WTC11 (cell line): Measurements from ENCODE around the gene R3HDM1. TPM values are rescaled to one million over a fixed set of nuclear protein-coding genes. Genes with fewer than 3 reads are reported as not detected.

Experiments
- ATAC-seq: fragments of 200-7000 bp; cut with Tn5 transposase; 2 replicates; pipeline ENCODE4 v1.10.0; 2021; ENCODE audit warnings: mild to moderate bottlenecking, moderate library complexity
- CTCF ChIA-PET: fragments of 300-600 bp; sonication (Branson Sonifier 250); formaldehyde crosslinking; loops from one replicate; lab custom pipeline; 2021; ENCODE audit warnings: antibody characterized with exemption; lab: Charles Lee
- POLR2A ChIA-PET: fragments of 350-600 bp; sonication (Branson Sonifier 250); formaldehyde crosslinking; loops from one replicate; lab custom pipeline; 2021; ENCODE audit warnings: antibody characterized with exemption; lab: Charles Lee
- DNase-seq: peaks from one replicate; pipeline ENCODE4 v3.0.0; 2021; ENCODE audit warnings: low spot score
- H3K27ac Mint-ChIP-seq: 2 replicates; pipeline ENCODE4 v1.8.0; 2021; ENCODE audit warnings: mixed read lengths
- H3K27me3 Mint-ChIP-seq: 2 replicates; pipeline ENCODE4 v1.8.0; 2021; ENCODE audit warnings: low read depth, mild to moderate bottlenecking, moderate library complexity, mixed read lengths
- H3K36me3 Mint-ChIP-seq: 2 replicates; pipeline ENCODE4 v1.8.0; 2021; ENCODE audit warnings: mixed read lengths
- H3K4me1 Mint-ChIP-seq: 2 replicates; pipeline ENCODE4 v1.8.0; 2022; ENCODE audit warnings: mixed read lengths
- H3K4me3 Mint-ChIP-seq: 2 replicates; pipeline ENCODE4 v1.8.0; 2021; ENCODE audit warnings: mild to moderate bottlenecking, moderate library complexity, mixed read lengths
- H3K9me3 Mint-ChIP-seq: 2 replicates; pipeline ENCODE4 v1.8.0; 2021; ENCODE audit warnings: mixed read lengths
- EMX1 ChIP-seq: fragments of 250-450 bp; sonication (Bioruptor Pico); IDR thresholded peaks from 2 replicates; pipeline ENCODE4 v1.8.0; 2021; ENCODE audit warnings: mild to moderate bottlenecking
- ETV6 ChIP-seq: sonication (generic); formaldehyde crosslinking; IDR thresholded peaks from 2 replicates; pipeline ENCODE4 v1.8.1; 2022; ENCODE audit warnings: mild to moderate bottlenecking, missing genetic modification reagents
- FOXP1 ChIP-seq: sonication (generic); formaldehyde crosslinking; IDR thresholded peaks from 2 replicates; pipeline ENCODE4 v1.8.0; 2022; ENCODE audit warnings: missing genetic modification reagents, mild to moderate bottlenecking, moderate library complexity, borderline replicate concordance
- IRF2 ChIP-seq: sonication (generic); formaldehyde crosslinking; IDR thresholded peaks from 2 replicates; pipeline ENCODE4 v1.8.0; 2022; ENCODE audit warnings: low read depth, missing genetic modification reagents, borderline replicate concordance
- NR3C1 ChIP-seq: sonication (generic); formaldehyde crosslinking; conservative IDR thresholded peaks from 2 replicates; pipeline ENCODE4 v1.8.1; 2023; ENCODE audit warnings: low read depth, mild to moderate bottlenecking, missing genetic modification reagents
- RORB ChIP-seq: fragments of 250-450 bp; sonication (Bioruptor Pico); IDR thresholded peaks from 2 replicates; pipeline ENCODE4 v1.9.0; 2021; ENCODE audit warnings: mild to moderate bottlenecking
- TCF7 ChIP-seq: sonication (generic); formaldehyde crosslinking; IDR thresholded peaks from 2 replicates; pipeline ENCODE4 v1.8.0; 2022; ENCODE audit warnings: mild to moderate bottlenecking, low read depth, missing genetic modification reagents, moderate library complexity
- ZNF512 ChIP-seq: sonication (generic); formaldehyde crosslinking; IDR thresholded peaks from 2 replicates; pipeline ENCODE4 v1.8.1; 2022; ENCODE audit warnings: missing genetic modification reagents, borderline replicate concordance
- ZNF532 ChIP-seq: fragments of 250-450 bp; sonication (Bioruptor Pico); IDR thresholded peaks from 2 replicates; pipeline ENCODE4 v1.9.0; 2021; ENCODE audit warnings: mild to moderate bottlenecking, borderline replicate concordance
- ZSCAN18 ChIP-seq: fragments of 250-450 bp; sonication (Bioruptor Pico); IDR thresholded peaks from 2 replicates; pipeline ENCODE4 v2.1.2; 2022; ENCODE audit warnings: mild to moderate bottlenecking, moderate library complexity
- total RNA-seq: library from RNA; stranded (reverse); gene quantifications from 3 replicates; pipeline ENCODE4 v1.2.3, GENCODE V29; 2021
- TF ChIP-seq, protein P1 (sequence below): sonication (generic); formaldehyde crosslinking; IDR thresholded peaks from 2 replicates; pipeline ENCODE4 v1.8.1; 2023; ENCODE audit warnings: mild to moderate bottlenecking, missing genetic modification reagents, moderate library complexity
- TF ChIP-seq, protein P2 (sequence below): fragments of 250-450 bp; sonication (Bioruptor Pico); conservative IDR thresholded peaks from 2 replicates; pipeline ENCODE4 v1.9.0; 2021; ENCODE audit warnings: mild to moderate bottlenecking
- TF ChIP-seq, protein P3 (sequence below): sonication (generic); formaldehyde crosslinking; IDR thresholded peaks from 2 replicates; pipeline ENCODE4 v1.8.1; 2022; ENCODE audit warnings: low read depth, mild to moderate bottlenecking, moderate library complexity, missing genetic modification reagents, borderline replicate concordance
- TF ChIP-seq, protein P4 (sequence below): sonication (generic); formaldehyde crosslinking; IDR thresholded peaks from 2 replicates; pipeline ENCODE4 v1.8.0; 2022; ENCODE audit warnings: mild to moderate bottlenecking, missing genetic modification reagents

Gene R3HDM1
- total RNA-seq, 1 experiment from 2014 or later: 58.4 TPM

DNA sequence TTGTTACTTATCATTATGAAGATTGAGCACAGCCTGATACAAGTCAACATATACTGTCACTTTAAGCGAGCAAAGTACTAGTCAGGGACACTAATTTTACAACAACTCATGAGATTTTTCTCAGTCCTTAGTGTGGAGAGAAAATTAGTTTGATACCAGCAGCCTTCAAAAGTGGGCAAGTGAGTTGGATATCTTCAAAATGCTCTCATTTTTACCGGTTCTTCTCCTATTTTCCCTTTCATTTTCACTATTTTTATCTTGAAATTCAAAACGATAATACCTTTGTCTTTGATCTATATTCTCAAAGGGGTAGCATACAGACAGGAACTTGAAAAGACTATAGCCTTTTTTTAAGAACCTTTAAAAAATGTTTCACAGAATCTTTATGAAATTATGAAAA lies 158.4 kb downstream of the R3HDM1 start:
- ChIA-PET POLR2A (no interaction called here), CTCF (interaction anchor here (1.7 kb wide), 1 partner anchor 20 kb away, joined by 4 read pairs; no protein-coding TSS in a partner anchor)
- DNase-seq (no peak), ATAC-seq (no peak)
- TF ChIP-seq ZNF532 (CRISPR knock-in tag) (no peak), ZNF512 (CRISPR knock-in tag) (no peak), IRF2 (no peak), FOXP1 (CRISPR knock-in tag) (no peak), ZSCAN18 (CRISPR knock-in tag) (no peak), EMX1 (CRISPR knock-in tag) (no peak), NR3C1 (CRISPR knock-in tag) (no peak), RORB (CRISPR knock-in tag) (no peak), ETV6 (no peak), TCF7 (CRISPR knock-in tag) (no peak)
- TF ChIP-seq, protein P1, sequence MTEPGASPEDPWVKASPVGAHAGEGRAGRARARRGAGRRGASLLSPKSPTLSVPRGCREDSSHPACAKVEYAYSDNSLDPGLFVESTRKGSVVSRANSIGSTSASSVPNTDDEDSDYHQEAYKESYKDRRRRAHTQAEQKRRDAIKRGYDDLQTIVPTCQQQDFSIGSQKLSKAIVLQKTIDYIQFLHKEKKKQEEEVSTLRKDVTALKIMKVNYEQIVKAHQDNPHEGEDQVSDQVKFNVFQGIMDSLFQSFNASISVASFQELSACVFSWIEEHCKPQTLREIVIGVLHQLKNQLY (CRISPR knock-in tag): no peak
- TF ChIP-seq, protein P2, sequence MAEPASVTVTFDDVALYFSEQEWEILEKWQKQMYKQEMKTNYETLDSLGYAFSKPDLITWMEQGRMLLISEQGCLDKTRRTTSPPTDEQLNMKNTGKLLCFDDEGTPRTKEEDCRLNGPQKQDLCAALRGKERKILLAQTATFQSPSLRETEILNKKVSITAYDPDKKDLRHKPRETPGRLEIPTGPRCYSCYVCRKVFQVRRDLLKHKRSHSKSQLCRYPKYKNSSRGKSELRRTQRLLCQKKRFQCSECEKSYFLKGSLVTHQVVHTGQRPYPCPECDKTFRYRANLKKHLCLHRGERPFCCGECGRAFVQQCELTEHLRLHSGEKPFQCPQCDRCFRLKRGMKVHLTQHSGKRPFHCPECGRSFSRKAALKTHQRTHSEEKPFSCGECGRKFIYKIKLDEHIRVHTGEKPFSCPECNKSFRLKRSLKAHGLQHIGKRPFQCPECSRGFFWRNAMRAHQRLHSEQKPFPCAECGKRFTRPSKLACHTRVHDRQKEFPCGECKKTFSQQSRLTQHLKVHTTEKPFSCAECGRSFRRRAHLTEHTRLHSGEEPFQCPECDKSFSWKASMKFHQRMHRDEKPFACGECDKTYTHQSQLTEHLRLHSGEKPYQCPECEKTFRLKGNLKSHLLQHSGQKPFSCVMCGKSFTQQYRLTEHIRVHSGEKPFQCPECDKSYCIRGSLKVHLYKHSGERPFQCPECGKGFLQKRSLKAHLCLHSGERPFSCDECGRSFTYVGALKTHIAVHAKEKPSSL (CRISPR knock-in tag): no peak
- TF ChIP-seq, protein P3, sequence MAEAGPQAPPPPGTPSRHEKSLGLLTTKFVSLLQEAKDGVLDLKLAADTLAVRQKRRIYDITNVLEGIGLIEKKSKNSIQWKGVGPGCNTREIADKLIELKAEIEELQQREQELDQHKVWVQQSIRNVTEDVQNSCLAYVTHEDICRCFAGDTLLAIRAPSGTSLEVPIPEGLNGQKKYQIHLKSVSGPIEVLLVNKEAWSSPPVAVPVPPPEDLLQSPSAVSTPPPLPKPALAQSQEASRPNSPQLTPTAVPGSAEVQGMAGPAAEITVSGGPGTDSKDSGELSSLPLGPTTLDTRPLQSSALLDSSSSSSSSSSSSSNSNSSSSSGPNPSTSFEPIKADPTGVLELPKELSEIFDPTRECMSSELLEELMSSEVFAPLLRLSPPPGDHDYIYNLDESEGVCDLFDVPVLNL (CRISPR knock-in tag): no peak
- TF ChIP-seq, protein P4, sequence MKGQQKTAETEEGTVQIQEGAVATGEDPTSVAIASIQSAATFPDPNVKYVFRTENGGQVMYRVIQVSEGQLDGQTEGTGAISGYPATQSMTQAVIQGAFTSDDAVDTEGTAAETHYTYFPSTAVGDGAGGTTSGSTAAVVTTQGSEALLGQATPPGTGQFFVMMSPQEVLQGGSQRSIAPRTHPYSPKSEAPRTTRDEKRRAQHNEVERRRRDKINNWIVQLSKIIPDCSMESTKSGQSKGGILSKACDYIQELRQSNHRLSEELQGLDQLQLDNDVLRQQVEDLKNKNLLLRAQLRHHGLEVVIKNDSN (CRISPR knock-in tag): no peak
- no peaks in the 10 kb centered on the region for H3K4me1 Mint-ChIP-seq
- no peaks in the 10 kb centered on the region for H3K27me3 Mint-ChIP-seq
- no peak overlapping the region for H3K27ac Mint-ChIP-seq
- H3K36me3 Mint-ChIP-seq: peaks cover 4% of the 10 kb centered on the region
- no peak overlapping the region for H3K4me3 Mint-ChIP-seq
- H3K9me3 Mint-ChIP-seq: no peaks in the 10 kb centered on the region
